Measurements from ENCODE around the gene SOCS6.

The SOCS6 gene

GRCh38 chr18:70288171-70288850 is 534 bp upstream of the SOCS6 start:
- peak; percentile 44 for DNase-seq (ENCODE audit: low spot score)

GRCh38 chr18:70289351-70290312 is 787 bp downstream of the SOCS6 start:
- peak; percentile 31 for DNase-seq (ENCODE audit: low spot score)

DNA sequence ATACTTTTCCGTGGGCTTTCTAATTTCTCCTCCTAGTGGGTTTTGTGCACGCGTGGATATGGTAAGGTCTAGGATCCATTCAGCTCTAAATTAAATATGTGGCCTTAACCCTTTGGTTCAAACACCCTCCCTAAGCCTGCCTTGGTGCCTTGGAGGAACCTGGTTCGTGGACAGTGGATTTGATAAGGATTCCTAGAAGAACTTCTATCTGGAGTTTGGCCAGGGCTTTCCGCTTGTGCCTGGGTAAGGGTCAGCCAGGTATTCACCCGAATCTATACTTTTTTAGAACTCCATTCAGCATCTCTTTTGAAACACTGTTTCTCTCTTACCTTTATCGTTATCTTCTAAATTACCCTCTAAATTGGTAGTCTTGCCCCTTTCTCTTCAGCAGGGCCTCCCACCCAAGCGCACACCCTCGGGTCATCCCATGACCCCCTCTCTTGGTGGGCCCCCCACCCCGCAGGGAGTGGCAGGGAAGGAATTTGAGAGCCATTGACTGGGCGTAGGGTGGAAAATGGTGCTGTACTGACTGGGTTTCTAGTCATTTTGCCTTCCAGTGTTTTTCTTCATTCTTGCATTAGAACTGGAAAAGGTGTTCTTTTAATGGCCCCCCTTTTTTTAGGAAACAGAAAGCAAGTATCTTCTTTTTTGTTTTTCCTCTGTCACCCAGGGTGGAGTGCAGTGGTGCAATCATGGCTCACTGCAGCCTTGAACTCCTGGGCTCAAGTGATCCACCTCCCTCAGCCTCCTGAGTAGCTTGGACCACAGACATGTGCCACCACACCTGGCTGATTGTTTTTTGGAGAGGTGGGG is 1.8 kb downstream of the SOCS6 start:
- no peak for DNase-seq (ENCODE audit: low spot score)

DNA sequence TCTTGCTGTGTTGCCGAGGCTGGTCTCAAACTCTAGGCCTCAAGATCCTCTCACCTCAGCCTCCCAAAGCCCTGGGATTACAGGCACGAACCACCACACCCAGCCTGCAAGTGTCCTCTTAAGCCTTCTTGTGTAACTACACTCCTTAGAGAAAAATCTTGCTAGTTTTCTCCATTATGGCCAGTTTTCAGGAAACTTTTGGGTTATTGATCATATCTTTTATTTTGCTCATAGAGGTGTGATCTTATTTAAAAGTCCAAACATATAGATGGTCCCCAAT is 2.4 kb downstream of the SOCS6 start:
- DNase-seq (ENCODE audit: low spot score): no peak

DNA sequence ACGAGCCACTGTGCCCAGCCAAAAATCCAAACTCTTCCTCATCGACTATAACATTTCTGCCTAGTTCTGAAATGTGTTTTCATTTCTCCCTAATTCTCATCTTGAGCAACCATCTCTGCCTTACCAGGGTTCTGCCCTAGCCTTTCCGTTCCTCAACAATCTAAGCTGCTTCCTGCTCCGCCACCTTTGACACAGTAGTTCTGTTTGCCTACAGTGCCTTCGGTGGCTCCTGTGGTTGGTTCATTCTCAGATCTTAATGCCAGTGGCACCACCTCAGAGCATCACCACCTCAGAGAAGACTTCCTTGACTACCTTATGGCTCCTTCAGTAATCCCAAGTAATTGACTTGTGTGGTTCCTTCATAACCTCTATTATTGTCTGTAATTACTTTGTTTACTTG is 3.8 kb downstream of the SOCS6 start:
- DNase-seq (ENCODE audit: low spot score): no peak

- no peak for DNase-seq (ENCODE audit: low spot score)
Observed at GRCh38 chr18:70293166-70293565, 4.3 kb downstream of the SOCS6 start.

DNA sequence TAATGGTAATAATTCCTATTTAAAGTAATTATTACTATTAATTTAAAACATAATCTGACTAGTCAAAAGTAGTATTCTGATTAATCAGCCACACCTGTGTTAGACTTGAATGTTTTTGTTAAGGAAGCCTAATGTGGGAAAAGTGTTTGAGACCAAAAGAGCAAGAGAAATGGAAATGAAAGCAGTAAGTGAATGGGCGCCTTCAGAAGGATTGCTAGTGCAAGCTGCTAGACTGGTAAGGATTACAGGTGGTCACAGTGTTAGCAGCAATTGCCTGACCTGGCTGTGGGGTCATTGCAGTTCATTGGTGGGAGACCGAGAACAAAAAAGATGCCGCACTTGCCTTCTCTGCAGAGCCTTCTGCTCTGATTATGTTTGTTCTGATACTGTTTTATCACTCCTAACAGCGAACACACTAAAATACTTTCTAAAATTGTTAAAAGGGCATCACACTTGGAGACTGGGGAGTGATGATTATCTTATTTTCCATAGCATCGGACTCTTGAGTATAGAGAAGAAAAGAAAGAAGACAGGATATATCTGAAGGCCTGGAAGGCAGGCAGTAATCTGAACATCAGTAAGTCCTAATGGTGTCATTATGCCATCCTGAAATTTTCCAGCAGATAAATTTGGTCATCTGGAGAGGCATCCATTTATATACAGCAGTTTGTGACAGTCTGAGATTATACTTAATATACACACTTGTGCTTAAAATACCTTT is 5.8 kb downstream of the SOCS6 start:
- no peak for DNase-seq (ENCODE audit: low spot score)

DNA sequence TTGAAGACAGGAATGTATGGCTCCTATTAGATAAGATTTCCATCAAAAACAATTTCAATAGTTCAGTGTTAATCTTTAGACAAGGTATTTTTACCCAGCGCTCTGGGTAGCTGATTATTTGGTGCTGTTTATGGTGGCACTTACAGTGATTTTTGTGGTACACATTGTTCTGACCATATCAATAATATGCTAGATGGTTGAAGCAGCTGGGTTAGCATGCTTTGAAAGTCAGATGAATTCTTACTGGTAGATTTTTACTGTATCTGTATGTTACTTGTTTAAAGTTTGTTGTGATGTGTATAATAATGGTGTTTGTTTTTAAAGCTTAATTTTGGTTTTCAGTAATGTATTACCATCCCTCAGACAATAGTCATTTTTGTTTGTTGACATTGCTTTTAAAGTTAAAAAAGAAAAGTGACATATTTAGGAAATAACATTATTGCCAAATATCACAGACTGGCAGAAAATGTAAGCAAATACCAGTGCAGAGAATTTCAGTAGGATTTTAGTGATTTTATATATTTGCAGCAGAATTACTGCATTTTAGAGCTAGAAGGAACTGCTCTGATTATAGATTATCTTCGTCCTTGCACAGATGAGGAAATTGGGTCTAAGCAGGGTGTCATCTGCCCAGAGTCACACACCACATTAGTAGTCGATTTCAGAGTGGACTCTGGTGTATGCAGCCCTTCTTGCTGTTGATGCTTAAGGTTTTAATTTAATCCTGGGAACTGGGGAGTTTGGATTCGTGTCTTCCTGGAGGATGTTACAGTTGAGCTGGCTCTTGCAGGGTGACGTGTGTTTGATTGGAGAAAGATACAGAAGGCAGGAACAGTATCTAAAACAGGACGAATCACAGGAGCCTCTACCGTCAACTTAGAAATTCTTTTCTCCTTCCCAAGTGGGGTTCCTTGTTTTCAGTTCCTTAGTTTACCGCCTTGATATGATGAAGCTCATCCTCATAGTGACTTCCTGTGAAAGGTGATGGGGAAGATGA is 6.6 kb downstream of the SOCS6 start:
- no peak for DNase-seq (ENCODE audit: low spot score)

DNA sequence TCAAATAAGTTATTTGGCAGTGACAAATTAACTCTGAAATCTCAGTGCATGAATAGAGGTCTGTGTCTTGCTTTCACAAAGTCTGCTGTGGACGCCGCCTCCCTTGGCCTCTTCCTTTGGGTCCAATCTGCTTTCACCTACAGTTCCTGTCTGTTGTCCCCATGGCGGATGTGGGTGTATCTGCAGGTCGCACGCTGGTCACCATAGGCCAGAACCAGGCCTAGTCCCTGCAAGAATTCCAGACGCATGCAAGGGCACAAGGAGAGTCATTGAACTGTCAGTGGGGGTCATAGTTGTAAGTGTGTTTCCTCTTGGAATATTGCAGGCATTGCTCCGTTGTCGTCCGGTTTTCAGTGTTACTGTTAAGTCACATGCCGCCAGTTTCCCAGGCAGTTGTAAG is 7.4 kb downstream of the SOCS6 start:
- DNase-seq (ENCODE audit: low spot score): peak; percentile 27

GRCh38 chr18:70296781-70297180 is 7.9 kb downstream of the SOCS6 start:
- DNase-seq (ENCODE audit: low spot score): no peak

- no peak for DNase-seq (ENCODE audit: low spot score)
Observed at GRCh38 chr18:70299393-70299792, 10.5 kb downstream of the SOCS6 start.

DNA sequence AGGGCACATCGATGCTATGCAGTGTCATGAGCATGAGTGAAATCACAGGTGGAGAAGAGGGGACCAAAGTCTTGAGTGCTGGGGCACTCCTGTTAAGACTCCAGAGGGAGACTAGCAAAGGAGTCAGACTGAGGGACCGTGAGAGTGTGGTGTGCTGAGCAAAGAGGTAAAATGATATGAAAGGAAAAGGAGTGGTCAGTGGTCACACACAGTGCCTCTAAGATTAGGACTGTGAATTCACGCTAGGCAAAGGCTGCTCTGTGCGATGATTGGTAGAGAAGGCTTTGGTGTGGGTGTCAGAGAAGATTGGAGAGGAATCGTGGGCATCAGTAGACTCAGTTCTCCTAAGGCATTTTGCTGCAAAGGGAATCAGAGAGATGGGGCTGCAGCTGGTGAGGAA is 12.8 kb downstream of the SOCS6 start:
- no peak for DNase-seq (ENCODE audit: low spot score)

DNA sequence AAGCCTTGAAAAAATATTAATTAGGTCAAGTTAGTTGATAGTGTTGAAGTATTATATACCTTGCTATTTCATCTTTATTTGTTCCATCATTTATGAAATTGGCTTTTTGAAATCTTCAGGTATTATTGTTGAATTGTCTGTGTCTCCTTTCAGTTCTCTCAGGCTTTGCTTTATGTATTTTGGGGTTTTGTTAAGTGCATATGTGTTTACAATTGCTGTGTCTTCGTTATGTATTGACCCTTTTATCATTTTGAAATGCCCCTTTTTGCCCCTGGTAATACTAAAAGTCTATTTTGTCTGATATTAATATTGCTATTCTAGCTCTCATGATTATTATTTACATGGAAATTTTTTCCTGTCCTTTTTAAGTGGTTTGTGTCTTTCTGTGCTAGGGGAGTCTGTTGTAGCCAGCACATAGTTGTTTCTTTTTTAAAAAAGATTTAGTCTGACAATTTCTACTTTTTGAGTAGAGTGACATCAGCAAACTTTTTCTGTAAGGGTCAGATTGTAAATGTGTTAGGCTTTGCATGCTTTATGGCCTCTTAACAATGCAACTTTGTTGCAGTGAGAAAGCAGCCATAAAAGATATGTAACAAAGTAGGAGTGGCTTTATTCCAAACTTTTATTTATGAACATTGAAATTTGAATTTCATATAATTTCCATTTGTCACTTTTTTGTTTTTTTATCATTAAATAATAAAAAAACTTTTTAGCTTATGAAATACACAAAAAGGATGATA is 19.9 kb downstream of the SOCS6 start:
- no peak for DNase-seq (ENCODE audit: low spot score)

GRCh38 chr18:70310560-70311320 is 21.9 kb downstream of the SOCS6 start:
- no peak for DNase-seq (ENCODE audit: low spot score)

- DNase-seq (ENCODE audit: low spot score): no peak
Observed at GRCh38 chr18:70311726-70312125, 22.9 kb downstream of the SOCS6 start.

DNA sequence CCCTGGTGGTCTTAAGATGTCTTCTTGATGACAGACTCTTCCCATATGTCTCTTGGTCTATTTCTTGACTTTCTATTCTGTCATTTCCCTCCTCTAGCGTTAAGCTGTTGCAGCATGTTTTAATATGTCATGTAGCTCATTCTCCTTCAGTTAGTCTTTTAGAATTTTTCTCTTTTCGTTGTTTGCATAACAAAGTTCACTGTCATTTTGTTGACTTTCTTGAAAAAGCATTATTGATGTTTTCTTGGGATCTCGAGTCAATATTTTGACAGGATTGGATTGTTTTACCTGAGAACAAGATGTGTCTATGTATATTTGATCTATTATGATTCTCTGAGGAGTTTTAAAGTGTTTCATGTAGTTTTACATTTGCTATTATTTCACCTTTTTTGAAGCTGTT is 24.8 kb downstream of the SOCS6 start:
- DNase-seq (ENCODE audit: low spot score): no peak

GRCh38 chr18:70314151-70314782 is 25.4 kb downstream of the SOCS6 start:
- DNase-seq (ENCODE audit: low spot score): no peak

DNA sequence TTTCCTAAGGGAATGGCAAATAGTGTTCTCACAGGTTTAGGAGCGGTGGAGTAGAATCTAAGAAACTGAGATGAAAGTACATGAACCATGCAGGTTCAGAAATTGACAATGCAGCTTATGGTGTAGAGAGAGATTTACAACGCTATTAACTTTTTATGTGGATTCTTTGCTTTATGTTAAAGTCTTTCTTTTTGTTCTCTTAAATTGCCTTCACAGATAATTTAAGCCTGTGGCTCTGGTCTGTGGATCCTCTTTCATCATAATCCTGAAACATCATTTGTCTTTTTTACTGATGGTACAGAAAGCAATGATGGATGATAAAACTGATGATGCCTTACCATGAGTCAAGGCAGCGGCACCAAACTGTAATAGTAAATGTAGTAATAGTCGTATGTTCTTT is 30.3 kb downstream of the SOCS6 start:
- DNase-seq (ENCODE audit: low spot score): no peak

DNA sequence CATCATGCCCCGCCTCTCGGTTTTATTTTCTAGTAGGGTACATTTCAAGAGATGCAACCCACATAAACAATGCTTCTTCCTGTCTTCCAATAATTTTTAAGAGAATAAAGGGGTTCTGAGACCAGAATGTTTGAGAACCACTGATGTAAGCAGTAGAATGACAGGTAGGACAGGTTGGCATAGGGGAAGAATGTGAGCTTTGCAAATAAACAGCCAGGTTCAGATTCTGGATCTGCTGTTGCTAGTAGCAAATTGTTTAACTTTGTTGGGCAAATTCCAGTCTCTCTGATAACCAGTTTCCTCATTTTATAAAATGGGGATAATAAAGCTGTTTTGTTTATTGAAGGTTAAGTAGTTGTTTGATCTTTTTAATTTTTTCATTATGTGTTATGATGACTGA is 32.8 kb downstream of the SOCS6 start:
- no peak for DNase-seq (ENCODE audit: low spot score)
